A172 (cell line): ENCODE data around the gene CCDC68. TPM values are rescaled to one million over a fixed set of nuclear protein-coding genes. Genes with fewer than 3 reads are reported as not detected.

Experiments
- DNase-seq: peaks from one replicate; pipeline ENCODE4 v3.0.0-alpha.2; 2015; ENCODE audit warnings: low spot score
- total RNA-seq: library from RNA; depleted of rRNA; stranded (reverse); fragments of >200 nt; shearing (Covaris generic); gene quantifications from 2 replicates; pipeline ENCODE4 v1.2.3, GENCODE V29; 2014; rRNA removed

CCDC68 gene, protein sequence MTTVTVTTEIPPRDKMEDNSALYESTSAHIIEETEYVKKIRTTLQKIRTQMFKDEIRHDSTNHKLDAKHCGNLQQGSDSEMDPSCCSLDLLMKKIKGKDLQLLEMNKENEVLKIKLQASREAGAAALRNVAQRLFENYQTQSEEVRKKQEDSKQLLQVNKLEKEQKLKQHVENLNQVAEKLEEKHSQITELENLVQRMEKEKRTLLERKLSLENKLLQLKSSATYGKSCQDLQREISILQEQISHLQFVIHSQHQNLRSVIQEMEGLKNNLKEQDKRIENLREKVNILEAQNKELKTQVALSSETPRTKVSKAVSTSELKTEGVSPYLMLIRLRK
- total RNA-seq, result 0.07 TPM in 1 of 2 replicates, not detected in the other

DNA sequence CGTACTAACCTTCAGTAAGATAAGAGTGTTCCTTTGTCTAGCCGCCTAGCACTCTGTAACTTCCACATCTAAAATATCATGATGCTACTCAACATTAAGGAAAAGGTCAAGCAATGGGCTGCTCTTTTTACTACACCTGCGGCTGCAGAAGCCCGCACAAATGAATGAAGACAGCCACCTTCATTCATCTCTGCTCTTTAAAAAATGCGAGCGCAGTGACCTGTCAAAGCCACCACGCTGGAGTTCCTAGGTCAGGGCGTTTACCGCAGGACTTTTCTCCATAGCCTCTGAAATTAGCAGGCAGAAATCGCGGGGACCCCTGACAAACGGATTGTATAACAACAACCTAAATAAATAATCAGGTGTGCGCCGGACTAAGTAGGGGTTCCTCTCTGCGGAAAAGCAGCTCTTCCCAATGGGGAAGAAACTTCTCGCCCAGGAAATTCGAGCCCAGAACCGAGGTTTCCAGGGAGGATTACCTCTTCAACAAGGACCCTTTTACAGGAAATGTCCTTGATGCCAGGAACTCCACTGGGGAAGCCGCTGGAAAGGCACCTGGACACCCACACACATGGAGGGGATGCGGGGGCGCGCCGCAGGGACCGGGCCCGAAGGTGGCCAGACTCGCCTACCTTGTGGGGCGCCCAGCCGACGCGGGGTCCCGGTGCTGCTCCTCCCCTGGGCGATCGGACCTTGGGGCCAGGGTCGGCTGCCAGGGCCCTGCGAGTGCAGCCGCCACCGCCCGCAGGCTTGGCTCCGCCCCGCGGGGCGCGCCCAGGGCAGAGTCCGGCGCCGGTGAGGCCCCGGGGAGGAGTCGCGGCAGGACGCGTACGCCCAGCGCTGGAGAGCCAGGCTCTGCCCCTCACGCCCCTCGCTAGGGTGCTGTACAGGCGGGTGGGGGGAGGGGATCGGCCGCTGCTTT, at the start of gene CCDC68:
CCDC68 (minus strand) TSS at position 758 of the 922 bp plus-strand sequence. CDS start 16,670 bp downstream, outside the sequence.
- DNase-seq, result no peak

DNA sequence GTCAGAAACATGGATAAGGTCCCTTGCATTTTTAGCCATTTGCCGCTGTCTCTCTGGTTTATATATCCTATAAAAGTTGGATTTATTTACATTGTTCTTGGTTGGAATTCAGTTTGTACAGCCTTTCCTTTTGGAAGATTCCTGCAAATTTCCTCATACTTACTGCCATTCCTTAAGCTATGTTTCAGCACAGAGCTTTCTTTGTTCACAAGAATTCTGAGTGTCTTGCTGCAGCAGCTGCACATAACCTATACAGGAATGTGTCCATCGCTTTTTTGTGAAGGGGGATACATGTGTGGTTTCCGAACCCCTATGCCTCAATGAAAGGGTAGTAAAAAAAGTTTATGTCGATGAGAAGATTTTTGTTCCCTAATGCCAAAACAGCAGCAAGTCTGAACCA, 48.3 kb upstream of the CCDC68 start:
- DNase-seq, result no peak

DNA sequence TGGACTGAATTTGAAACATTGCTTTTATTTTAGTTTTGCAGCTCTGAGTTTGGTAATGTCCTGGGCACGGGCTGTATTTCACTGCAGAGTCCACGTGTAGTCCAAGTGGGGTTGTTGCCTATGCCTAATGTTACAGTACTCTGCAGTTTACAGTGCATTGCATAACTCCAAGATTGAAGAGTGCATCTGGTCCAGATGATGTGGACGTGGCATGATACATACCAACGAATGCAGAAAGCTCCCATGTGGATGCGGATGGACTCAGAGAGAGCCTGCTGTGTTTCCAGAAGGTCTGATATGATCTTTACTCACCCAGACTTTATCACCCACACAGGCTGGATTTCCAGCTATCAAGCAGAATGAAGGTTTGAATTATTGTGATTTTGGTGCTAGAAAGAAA, 44.4 kb upstream of the CCDC68 start:
- no peak for DNase-seq

DNA sequence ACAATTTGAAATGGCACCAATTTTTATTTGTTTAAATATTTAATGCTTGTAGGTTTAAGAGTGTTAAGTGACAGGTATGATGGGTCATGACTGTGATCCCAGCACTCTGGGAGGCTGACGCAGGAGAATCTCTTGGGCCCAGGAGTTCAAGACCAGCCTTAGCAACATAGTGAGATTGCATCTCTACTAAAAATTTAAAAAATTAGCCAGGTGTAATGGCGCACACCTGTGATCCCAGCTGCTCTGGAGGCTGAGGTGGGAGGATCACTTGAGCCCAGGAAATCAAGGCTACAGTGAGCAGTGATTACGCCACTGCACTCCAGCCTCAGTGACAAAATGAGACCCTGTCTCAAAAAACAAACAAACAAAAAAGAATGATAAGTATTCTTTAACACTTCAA, 43.0 kb upstream of the CCDC68 start:
- DNase-seq, result no peak

DNA sequence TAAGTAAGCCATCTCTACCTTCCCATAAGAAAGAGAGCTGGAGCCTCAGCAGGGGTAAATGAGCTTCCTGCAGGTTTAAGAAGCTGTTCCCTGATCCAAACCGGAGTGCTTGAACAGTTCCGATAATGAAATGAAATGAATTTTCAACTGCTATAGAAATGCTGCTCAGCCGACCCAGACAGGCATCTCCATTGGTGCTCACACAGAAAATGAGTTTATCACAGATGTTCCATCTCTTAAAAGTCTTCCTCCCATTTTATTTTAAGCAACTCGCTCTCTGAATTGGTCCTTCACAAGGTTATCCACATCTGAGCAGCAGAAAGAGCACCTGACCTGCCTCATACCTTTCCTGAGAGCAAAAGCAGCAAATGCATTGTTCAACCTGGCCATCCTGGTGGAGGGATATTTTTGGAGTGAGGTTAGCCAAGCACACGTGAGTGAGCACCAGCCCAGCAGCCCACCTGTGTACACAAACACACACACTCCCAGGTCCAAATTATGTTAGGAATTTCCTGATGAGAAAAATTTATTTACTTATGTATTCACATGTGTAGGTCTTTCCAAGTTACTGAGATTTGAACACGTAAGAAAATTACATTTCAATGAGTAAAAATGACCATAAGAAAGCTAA, 42.2 kb upstream of the CCDC68 start:
- DNase-seq, result no peak

DNA sequence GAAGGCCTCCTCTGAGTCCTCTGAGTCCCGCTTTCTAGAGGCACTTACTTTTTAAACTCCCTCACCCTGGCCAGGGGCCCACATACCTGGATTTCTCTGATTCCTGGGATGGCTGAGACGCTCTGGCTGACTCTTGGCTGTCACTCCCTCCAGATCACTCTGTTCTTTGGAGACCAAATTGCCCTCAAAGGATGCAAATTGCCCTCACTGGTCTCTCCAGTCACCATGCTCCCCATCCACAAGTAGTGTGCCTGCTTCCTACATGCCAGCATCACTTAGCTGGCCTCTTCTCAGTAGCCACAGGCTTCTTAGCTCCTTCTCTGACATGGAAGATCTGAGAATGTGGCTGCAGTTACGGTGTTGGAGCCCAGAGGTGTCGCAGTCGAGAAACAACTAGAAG, 41.3 kb upstream of the CCDC68 start:
- no peak for DNase-seq

DNA sequence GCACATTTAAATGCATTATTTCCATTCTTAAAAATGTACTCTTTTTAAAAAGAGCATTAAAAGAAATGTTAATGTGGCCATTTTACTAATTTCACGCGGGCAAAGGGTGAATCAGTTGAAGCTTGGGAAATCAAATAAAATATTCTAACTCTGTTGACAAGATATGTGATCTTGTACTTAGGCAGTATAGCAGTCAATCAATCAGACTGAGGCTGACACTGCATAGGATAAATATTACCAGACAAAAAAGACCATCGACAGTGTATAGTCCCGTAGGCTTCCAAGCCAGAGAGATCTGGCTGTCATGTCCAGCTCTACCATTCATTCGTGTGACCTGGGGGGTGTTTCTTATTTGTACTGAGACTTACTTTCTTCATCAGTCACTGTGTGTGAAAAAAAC, 39.8 kb upstream of the CCDC68 start:
- no peak for DNase-seq

DNA sequence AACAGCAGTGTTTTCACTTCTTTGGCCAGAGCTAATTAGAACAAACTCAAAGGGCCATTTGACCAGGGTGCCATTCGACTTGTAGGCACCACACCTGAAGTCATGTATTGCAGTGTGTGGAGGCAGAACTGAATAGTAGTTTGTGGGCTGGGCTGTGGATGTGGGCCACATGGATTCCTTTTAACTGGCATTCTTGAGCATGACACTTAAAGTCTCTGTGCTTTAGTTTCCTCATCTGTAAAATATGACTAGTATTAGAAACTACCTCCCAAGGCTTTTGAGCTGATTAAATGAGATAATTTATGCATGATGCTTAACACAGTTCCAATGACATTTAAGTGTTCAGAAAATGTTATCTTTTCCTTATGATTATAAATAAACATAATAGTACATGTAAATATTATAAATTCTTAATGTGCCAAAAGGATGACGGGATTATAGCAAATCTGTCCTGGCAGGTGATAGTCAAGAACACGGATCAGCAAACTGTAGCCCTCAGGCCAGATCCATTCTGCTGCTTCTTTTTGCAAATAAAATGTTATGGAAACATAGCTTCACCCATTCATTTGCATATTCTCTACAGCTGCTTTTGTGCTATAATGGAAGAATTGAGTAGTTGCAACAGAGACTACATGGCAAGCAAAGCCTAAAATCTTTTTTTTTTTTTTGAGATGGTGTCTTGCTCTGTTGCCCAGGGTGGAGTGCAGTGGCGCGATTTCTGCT, 36.3 kb upstream of the CCDC68 start:
- no peak for DNase-seq

DNA sequence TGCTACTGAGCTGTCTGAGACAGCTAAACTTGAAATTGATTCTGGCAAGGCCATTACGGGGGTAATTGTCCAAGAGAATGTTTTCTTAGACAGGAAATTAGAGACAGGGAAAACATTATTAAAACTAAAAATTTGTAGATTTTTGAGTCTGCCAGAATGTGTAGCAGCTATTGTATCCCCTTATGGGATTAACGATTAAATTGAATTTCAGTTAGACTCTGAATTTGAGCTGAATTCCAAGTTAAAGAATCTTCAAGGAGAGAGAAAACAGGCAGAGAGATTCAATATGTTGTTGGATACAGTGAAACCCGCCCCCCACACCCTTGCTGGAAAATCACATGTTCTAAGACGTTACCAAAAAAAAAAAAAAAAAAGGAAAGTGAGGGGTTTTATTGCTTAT, 32.7 kb upstream of the CCDC68 start:
- no peak for DNase-seq

DNA sequence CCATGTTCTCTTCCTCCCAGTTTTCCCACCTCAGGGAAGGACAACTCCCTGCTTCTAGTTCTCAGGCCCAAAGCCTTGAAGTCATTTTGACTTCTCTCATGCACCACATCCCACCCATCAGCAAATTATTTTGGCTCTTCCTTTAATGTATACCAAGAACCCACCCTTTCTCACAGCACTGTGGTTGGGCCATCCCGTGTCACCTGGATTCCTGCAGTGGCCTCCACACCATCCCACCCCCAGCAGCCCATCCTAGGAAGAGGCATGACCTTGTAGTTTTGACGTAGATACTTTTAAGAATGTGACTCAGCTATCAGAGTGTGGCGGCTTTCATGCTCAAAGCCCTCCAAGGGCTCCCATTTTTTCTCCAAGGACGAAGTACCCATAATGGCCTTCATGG, 25.6 kb upstream of the CCDC68 start:
- no peak for DNase-seq

DNA sequence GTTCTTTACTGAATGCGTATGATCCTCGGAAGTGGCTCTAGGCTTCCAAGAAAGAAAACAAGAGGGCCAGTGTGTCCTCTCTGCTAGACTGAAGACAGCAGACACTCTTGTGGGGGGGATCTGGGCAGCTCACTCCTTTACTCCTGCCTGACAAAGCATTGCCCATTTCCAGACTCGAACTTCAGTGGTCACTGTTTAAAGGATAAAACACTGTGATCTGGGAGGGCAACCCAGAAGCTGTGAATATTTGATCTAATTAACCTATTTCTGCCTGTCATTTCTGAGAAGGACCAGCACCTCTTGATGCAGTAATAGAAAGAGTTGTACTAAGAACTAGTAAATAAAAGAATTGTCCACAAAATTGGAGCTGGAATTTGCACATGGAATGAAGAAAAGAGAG, 24.5 kb upstream of the CCDC68 start:
- no peak for DNase-seq

DNA sequence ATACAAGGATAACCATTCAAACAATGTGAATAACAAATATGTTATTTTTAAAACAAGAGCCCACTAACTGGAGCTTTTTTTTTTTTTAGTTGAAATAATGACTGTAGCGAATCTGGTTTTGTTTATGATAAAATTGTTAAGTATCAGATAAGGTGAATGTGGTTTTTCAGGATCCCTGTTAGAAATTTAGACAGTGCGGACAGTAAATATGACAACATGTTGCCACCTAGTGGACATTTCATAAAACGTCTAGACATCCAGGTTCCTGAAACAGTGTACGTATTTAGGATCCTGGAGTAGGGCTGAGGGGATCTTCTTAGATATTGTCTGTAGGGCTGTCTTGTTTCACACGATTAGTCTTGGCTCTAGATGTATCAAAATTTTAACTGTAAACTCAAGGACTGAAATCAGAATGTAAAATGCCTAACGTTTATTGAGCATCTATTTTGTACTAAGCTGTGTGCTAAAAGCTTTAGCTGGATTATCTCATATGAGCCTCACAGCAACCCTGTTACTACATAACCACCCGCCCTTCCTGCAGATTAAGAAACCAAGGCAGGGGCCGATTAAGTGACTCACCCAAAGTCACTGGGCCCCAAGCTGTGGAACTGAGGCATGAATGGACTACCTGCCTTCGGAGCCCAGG, 23.9 kb upstream of the CCDC68 start:
- DNase-seq, result peak; percentile 53

DNA sequence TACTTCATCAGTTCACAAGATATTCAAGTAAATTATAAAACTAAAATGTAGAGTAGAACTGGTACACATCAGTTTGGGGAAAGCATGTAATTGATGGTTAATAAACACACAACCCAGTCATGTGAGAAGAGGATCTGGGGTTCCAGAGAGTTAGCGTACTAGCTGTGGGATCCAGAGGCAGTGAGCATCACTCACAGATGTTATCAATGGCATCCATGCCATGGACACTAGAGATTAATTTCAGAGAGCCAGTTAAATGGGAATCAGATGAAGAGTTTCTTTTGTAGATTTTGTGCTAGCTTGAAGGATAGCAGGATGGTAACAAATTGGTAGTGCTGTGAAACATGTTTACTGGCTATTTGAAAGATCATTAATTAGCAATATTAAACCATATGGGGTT, 21.8 kb upstream of the CCDC68 start:
- no peak for DNase-seq

DNA sequence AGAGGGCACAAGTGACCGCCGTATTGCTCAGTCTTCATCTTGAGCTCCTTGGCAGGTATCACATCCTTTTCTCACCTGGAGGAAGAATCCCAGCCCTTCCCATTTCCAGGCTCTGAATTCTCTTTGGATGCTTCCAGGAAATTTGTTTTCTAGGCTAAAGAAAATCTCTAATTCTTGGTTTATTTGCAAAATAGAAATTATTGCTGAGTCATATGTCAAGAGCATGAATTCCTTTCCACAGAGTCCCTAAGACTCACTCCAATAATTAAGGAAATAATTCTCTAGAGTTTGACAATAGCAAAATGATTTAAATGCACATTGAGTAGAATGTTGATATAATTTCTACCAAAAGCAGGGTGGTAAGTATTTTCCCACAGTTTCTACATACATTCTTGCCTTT, 16.3 kb upstream of the CCDC68 start:
- no peak for DNase-seq

DNA sequence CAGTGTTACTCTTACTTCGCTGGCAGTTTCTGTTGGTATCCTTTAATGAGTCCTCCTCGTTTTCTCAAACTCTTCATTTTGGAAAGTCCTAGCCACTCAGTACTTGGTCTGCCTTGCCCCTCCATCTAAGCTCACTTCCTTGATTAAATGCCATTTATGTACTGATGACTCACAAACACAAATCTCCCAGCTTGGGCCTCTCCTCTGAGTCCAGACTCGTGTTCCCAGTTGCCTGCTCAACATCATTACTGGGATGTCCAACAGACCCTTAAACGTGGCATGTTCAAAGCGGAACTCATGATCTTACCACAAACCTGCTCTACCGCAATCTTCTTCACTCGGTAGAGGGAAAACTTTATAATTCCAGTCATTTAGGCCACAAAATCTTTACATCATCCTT, 13.8 kb upstream of the CCDC68 start:
- no peak for DNase-seq

DNA sequence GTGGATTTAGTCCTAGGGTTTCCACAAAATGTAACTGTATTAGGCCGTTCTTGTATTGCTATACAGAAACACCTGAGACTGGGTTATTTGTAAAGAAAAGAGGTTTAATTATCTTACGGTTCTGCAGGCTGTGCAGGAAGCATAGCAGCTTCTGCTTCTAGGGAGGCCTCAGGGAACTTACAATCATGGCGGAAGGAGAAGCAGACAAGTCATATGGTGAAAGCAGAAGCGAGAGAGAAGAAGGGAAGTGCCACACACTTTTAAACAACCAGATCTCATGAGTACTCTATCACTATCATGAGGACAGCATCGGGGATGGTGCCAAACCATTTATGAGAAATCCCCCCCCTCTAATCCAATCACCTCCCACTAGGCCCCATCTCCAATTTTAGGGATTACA, 9.5 kb upstream of the CCDC68 start:
- no peak for DNase-seq

DNA sequence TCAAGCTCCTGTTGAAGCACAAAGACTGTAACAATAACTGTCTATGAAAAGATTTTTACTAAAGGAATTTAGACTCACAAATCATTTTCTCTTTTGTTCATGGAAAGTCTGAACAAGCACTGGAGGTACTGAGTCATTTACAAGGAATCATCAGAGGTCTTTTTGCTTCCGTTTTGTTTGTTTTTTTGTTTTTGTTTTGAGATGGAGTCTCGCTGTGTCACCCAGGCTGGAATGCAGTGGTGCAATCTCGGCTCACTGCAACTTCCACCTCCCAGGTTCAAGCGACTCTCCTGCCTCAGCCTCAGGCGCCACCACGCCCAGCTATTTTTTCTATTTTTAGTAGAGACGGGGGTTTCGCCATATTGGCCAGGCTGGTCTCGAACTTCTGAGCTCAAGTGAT, 9.0 kb upstream of the CCDC68 start:
- DNase-seq, result peak; percentile 61

DNA sequence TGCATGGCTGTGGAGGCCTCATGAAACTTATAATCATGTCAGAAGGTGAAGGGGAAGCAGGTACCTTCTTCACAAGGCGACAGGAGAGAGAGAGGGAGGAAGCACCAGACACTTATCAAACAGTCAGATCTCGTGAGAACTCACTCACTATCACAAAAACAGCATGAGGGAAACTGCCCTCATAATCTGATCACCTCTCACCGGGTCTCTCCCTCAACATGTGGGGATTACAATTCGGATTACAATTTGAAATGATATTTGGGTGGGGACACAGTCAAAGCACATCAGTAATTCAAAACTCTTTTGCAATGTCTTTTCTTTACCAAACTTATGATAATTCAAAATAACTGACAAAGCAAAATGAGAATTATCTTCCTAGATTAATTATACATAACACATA, 8.5 kb upstream of the CCDC68 start:
- DNase-seq, result no peak

DNA sequence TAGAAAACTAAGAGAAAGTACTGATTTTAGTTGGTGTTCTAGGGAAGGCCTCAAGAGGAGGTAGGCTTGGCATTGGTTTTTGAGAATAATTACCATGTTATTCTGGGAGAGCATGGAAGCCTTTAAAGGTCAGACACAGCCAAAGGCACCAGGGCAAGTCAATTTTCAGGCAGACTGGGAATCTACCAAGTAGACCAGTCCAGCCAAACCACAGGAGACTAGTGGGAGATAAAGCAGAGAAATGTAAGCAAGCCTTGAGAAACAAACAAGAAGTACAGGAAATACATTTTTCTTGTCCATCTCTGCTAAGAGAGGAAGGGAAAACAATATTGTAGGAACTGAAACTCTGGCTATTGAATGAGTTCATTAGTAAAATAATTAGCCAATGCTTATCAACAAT, 5.5 kb upstream of the CCDC68 start:
- no peak for DNase-seq

DNA sequence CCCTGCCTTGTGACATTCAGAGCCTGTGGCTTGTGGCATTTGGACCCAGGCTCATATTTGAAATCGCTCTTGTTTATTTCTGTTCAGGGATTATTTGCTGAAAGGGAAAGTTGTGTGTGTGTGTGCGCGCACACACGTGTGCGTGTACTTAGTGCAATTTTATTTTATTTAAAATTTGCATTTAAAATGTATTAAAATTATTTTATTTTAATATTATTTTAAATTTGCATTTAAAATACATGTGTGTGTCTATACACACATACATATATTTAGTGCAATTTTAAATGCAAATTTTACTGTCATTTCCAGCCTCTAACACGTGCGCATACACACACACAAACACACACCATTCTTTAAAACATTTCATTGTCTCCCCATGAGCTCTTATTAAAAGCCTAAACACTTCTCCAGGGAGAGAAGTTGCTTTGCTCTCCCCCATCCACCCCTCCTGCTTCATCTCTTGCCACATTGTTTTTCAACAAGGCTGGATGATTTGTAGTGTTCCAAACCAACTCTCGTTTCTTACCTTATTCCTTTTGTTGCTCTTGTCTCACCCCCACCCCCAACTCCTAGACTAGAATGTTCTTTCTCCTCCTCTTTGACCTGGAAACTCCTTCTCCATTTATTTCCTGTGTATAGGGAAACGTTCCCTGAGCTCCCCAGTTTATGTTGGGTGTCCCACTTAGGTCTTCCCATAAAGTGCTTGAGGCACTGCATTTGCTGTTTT, 3.8 kb upstream of the CCDC68 start:
- no peak for DNase-seq

DNA sequence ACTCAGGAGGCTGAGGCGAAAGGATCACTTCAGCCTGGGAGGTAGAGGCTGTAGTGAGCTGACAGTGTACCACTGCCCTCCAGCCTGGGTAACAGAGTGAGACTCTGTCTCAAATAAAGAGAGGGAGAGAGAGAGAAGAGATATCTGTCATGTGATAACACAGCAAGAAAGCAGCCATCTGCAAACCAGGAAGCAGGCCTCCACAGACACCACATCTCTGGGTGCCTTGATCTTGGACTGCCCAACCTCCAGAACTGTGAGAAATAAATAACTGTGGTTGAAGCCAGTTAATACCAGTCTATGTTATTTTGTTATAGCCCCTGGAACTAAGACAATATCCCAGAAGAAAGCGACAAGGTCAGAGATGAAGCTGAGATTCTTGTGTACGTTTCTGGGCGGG, 2.6 kb upstream of the CCDC68 start:
- DNase-seq, result no peak
